K562 (cell line): ENCODE results near the gene DDX41. TPM values are rescaled to one million over a fixed set of nuclear protein-coding genes. Genes with fewer than 3 reads are reported as not detected.
A peak's percentile ranks its signal among the peaks of the same experiment; 100 is the strongest.

Experiments used
- ARID2 ChIP-seq: fragments of 450-650 bp; IDR thresholded peaks from 2 replicates; pipeline ENCODE4 v1.6.1; 2017; ENCODE audit warnings: antibody characterized with exemption, mild to moderate bottlenecking
- CHD4 ChIP-seq: fragments of 200-600 bp; sonication (generic); IDR thresholded peaks from 3 replicates; pipeline ENCODE4 v1.6.1; 2012; ENCODE audit warnings: low read depth, mild to moderate bottlenecking, mixed read lengths, low read length, inconsistent platforms; ENCODE audit not compliant: insufficient read depth, insufficient replicate concordance, poor library complexity, severe bottlenecking
- CTBP1 ChIP-seq: fragments of 450-650 bp; IDR thresholded peaks from 2 replicates; pipeline ENCODE4 v1.6.1; 2016; ENCODE audit warnings: borderline replicate concordance
- ESRRA ChIP-seq: fragments of 450-650 bp; IDR thresholded peaks from 2 replicates; pipeline ENCODE4 v1.6.1; 2014; ENCODE audit warnings: low read depth, mild to moderate bottlenecking, moderate library complexity, borderline replicate concordance
- HCFC1 ChIP-seq: IDR thresholded peaks from 2 replicates; pipeline ENCODE4 v1.6.1; 2012; ENCODE audit warnings: low read depth, low read length, improper control_type of control experiment
- NFIC ChIP-seq: fragments of 450-650 bp; IDR thresholded peaks from 2 replicates; pipeline ENCODE4 v1.6.1; 2017; ENCODE audit warnings: mild to moderate bottlenecking, inconsistent platforms
- SOX6 ChIP-seq: fragments of 450-650 bp; IDR thresholded peaks from 2 replicates; pipeline ENCODE4 v1.6.1; 2014; ENCODE audit warnings: mild to moderate bottlenecking
- SP1 ChIP-seq: sonication (generic); formaldehyde crosslinking; IDR thresholded peaks from 2 replicates; pipeline ENCODE4 v1.8.1; 2022; ENCODE audit warnings: mild to moderate bottlenecking, missing genetic modification reagents
- XRCC5 ChIP-seq: fragments of 200-400 bp; formaldehyde crosslinking; IDR thresholded peaks from 2 replicates; pipeline ENCODE4 v1.6.1; 2017; ENCODE audit warnings: low read depth, mild to moderate bottlenecking, low read length
- ZC3H4 ChIP-seq: sonication (generic); formaldehyde crosslinking; IDR thresholded peaks from 2 replicates; pipeline ENCODE4 v1.9.0; 2021; ENCODE audit warnings: missing genetic modification reagents, borderline replicate concordance
- ZNF263 ChIP-seq: sonication (generic); formaldehyde crosslinking; IDR thresholded peaks from 2 replicates; pipeline ENCODE4 v1.8.0; 2022; ENCODE audit warnings: mild to moderate bottlenecking, missing genetic modification reagents, borderline replicate concordance
- polyA plus RNA-seq, 8 experiments: library from polyadenylated mRNA; depleted of rRNA in 4 of 8; stranded (reverse) in 5 of 8; unstranded in 3 of 8; fragments of >200 nt; fragmentation: Nextera tagmentation in 2 of 8; fragmentation: Illumina TruSeq in 1 of 8; extraction: Ambion mirVana in 2 of 8; extraction: Trizol in 1 of 8; gene quantifications; 2 replicates each; pipeline versions ENCODE4 v1.2.1 to v1.2.3, GENCODE V29; 2011 to 2014; ENCODE audit warnings: inconsistent platforms in 1 of 8, missing spikeins in 1 of 8
- total RNA-seq, 7 experiments: library from RNA; depleted of rRNA in 6 of 7; stranded (reverse); fragments of >200 nt in 6 of 7; fragmentation: Illumina TruSeq in 2 of 7; extraction: Trizol in 2 of 7; gene quantifications; 2 replicates each; pipeline versions ENCODE4 v1.2.1 to v1.2.3, GENCODE V29; 2011 to 2021; ENCODE audit warnings: low replicate concordance in 1 of 7
- TF ChIP-seq, protein P1 (sequence below): fragments of 450-650 bp; IDR thresholded peaks from 2 replicates; pipeline ENCODE4 v1.6.1; 2014; ENCODE audit warnings: low read depth, mild to moderate bottlenecking, moderate library complexity, borderline replicate concordance
- TF ChIP-seq, protein P2 (sequence below): IDR thresholded peaks from 2 replicates; pipeline ENCODE4 v1.6.1; 2011; ENCODE audit warnings: borderline replicate concordance, low read depth, mild to moderate bottlenecking, moderate library complexity, low read length; ENCODE audit not compliant: insufficient read depth, poor library complexity, severe bottlenecking
- TF ChIP-seq, protein P3 (sequence below), 3 experiments: IDR thresholded peaks in 2 of 3; conservative IDR thresholded peaks in 1 of 3; 2 replicates each; pipeline ENCODE4 v1.5.1; 2011 to 2012; ENCODE audit warnings: low read length in 3 of 3, mild to moderate bottlenecking in 3 of 3, control low read depth in 2 of 3, improper control_type of control experiment in 1 of 3, inconsistent platforms in 1 of 3, low read depth in 1 of 3, mixed read lengths in 1 of 3, moderate library complexity in 1 of 3; ENCODE audit not compliant: insufficient read depth in 2 of 3
- TF ChIP-seq, protein P4 (sequence below): sonication (generic); formaldehyde crosslinking; IDR thresholded peaks from 2 replicates; pipeline ENCODE4 v1.8.1; 2023; ENCODE audit warnings: mild to moderate bottlenecking, missing genetic modification reagents

The DDX41 gene
- total and polyA plus RNA-seq, 9 of the 15 experiments (the other 6 are each of a cell fraction or from before 2014, with no cell fraction given) = 38.2 to 284 (median 116) TPM

DNA sequence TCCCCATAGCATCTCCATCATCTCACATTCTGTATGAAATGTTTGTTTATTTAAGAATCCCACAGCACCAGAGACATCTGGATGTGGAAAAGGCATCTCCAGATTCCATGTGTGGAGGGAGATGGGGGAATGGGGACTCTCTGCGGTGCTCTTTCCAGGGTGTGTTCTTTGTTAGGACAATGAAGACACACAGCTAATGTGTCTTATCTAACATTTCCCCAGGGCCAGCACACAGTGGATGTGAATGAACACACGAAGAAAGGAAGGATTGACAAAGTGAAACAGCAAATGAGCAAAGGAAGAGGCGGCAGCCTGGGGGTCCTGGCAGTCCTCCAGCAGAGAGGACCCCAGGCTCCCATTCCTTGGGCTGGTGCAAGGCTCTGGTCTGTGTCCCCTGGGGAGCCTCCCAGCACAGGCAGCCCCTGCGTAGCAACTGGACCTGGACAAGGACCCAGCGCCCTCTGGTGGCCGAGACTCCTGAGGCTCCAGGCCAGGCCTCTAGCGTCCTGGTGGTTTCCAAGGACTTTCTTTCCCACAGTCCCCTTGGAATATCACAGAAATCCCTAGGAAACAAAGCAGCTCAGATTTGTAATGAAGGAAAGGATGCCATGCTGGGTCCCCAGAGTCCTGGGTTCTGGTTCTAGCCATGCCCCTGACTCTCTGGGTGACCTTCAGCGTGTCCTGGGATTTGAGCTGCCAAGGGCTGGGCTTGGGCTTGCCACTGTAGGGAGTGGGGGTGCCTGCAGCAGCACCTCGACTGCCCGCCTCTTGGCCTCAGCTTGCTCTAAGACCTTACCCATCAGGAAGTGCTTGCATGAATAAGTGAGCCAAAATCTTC is 15.9 kb downstream of the DDX41 start (continued):
- TF ChIP-seq, protein P1, sequence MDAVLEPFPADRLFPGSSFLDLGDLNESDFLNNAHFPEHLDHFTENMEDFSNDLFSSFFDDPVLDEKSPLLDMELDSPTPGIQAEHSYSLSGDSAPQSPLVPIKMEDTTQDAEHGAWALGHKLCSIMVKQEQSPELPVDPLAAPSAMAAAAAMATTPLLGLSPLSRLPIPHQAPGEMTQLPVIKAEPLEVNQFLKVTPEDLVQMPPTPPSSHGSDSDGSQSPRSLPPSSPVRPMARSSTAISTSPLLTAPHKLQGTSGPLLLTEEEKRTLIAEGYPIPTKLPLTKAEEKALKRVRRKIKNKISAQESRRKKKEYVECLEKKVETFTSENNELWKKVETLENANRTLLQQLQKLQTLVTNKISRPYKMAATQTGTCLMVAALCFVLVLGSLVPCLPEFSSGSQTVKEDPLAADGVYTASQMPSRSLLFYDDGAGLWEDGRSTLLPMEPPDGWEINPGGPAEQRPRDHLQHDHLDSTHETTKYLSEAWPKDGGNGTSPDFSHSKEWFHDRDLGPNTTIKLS = 0 out of 2 replicates have a peak, but pooled peaks have one; percentile 25
- TF ChIP-seq ZC3H4 (CRISPR knock-in tag) (no peak), HCFC1 (0 out of 2 replicates have a peak, but pooled peaks have one; percentile 24), CHD4 (no peak), XRCC5 (peak; percentile 61; the same call in 1 of the 2 replicates), NFIC (peak; percentile 29), ZNF263 (0 out of 2 replicates have a peak, but pooled peaks have one; percentile 49), ARID2 (peak; percentile 70; the same call in 1 of the 2 replicates), CTBP1 (no peak; the same call in 1 of the 2 replicates), SOX6 (no peak; the same call in 1 of the 2 replicates), ESRRA (peak; percentile 76), SP1 (CRISPR knock-in tag) (0 out of 2 replicates have a peak, but pooled peaks have one; percentile 49)
- TF ChIP-seq, protein P2, sequence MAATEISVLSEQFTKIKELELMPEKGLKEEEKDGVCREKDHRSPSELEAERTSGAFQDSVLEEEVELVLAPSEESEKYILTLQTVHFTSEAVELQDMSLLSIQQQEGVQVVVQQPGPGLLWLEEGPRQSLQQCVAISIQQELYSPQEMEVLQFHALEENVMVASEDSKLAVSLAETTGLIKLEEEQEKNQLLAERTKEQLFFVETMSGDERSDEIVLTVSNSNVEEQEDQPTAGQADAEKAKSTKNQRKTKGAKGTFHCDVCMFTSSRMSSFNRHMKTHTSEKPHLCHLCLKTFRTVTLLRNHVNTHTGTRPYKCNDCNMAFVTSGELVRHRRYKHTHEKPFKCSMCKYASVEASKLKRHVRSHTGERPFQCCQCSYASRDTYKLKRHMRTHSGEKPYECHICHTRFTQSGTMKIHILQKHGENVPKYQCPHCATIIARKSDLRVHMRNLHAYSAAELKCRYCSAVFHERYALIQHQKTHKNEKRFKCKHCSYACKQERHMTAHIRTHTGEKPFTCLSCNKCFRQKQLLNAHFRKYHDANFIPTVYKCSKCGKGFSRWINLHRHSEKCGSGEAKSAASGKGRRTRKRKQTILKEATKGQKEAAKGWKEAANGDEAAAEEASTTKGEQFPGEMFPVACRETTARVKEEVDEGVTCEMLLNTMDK = peak; percentile 65
- TF ChIP-seq, protein P3, sequence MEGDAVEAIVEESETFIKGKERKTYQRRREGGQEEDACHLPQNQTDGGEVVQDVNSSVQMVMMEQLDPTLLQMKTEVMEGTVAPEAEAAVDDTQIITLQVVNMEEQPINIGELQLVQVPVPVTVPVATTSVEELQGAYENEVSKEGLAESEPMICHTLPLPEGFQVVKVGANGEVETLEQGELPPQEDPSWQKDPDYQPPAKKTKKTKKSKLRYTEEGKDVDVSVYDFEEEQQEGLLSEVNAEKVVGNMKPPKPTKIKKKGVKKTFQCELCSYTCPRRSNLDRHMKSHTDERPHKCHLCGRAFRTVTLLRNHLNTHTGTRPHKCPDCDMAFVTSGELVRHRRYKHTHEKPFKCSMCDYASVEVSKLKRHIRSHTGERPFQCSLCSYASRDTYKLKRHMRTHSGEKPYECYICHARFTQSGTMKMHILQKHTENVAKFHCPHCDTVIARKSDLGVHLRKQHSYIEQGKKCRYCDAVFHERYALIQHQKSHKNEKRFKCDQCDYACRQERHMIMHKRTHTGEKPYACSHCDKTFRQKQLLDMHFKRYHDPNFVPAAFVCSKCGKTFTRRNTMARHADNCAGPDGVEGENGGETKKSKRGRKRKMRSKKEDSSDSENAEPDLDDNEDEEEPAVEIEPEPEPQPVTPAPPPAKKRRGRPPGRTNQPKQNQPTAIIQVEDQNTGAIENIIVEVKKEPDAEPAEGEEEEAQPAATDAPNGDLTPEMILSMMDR (IDR thresholded peaks at IDR 0.05 in 2 of 3, conservative IDR thresholded peaks at IDR 0.05 in 1 of 3; ENCODE audit: insufficient read depth in 2 of 3, low read depth in 1 of 3, low read length in 3 of 3) = peak; percentile 94 to 97 (median 96)
- TF ChIP-seq, protein P4, sequence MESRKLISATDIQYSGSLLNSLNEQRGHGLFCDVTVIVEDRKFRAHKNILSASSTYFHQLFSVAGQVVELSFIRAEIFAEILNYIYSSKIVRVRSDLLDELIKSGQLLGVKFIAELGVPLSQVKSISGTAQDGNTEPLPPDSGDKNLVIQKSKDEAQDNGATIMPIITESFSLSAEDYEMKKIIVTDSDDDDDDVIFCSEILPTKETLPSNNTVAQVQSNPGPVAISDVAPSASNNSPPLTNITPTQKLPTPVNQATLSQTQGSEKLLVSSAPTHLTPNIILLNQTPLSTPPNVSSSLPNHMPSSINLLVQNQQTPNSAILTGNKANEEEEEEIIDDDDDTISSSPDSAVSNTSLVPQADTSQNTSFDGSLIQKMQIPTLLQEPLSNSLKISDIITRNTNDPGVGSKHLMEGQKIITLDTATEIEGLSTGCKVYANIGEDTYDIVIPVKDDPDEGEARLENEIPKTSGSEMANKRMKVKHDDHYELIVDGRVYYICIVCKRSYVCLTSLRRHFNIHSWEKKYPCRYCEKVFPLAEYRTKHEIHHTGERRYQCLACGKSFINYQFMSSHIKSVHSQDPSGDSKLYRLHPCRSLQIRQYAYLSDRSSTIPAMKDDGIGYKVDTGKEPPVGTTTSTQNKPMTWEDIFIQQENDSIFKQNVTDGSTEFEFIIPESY (CRISPR knock-in tag) = 0 out of 2 replicates have a peak, but pooled peaks have one; percentile 9
